ENCODE measurements around the gene TOLLIP.

DNA sequence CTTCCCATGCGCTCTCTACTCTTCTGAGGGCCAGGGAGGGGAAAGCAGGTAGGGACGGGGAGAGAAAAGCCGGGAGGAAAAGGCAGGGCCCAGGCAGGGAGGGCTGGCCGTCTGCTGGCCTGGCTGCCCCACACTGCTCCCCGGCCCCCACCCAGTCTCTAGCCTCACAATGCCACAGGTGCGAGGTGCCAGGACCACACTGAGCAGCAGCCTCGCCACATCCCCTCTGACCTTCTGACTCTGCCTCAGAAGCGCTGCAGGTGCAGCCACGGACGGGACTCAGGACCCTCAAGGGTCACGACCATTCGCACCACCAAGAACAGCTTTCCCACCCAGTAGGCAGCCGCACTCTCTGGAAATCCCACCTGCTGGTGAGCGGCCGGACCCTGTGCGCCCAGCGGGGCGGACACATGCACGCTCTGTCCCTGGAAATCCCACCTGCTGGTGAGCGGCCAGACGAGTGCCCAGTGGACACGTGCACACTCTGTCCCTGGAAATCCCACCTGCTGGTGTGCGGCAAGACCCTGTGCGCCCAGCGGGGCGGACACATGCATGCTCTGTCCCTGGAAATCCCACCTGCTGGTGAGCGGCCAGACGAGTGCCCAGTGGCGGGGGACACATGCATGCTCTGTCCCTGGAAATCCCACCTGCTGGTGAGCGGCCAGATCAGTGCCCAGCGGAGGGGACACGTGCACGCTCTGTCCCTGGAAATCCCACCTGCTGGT, 20.1 kb downstream of the TOLLIP start:
- TF ChIP-seq POLR2AphosphoS5 (IDR thresholded peaks at IDR 0.05; ENCODE audit: low read depth, low read length) (no peak), POLR2A (IDR thresholded peaks at IDR 0.05; ENCODE audit: low read depth, low read length) (no peak), TAF1 (IDR thresholded peaks at IDR 0.05; ENCODE audit: low read depth, low read length) (no peak), POU2F2 (IDR thresholded peaks at IDR 0.05; ENCODE audit: low read depth, low read length) (no peak), SPI1 (IDR thresholded peaks at IDR 0.05; ENCODE audit: low read depth, low read length) (no peak), PAX5 (IDR thresholded peaks at IDR 0.05; ENCODE audit: insufficient read depth, low read length, severe bottlenecking) (no peak)

Data from GM12891 (cell line).